GM23248 (cell line): ENCODE results near the gene KCTD2. TPM values are rescaled to one million over a fixed set of nuclear protein-coding genes. Genes with fewer than 3 reads are reported as not detected.

Source experiments
- DNase-seq: peaks from one replicate; pipeline ENCODE4 v3.0.0-alpha.2; 2015
- H2AFZ ChIP-seq: fragments of 200-600 bp; sonication (generic); 2 replicates; pipeline ENCODE4 v1.6.1; 2016; ENCODE audit warnings: antibody characterized with exemption
- H3F3A ChIP-seq: fragments of 200-600 bp; sonication (generic); 2 replicates; pipeline ENCODE4 v1.6.1; 2016; ENCODE audit warnings: mild to moderate bottlenecking, antibody characterized with exemption, mixed run types; ENCODE audit not compliant: insufficient read depth
- H3K27ac ChIP-seq: fragments of 200-600 bp; sonication (generic); 2 replicates; pipeline ENCODE4 v1.5.1; 2016; ENCODE audit warnings: mild to moderate bottlenecking
- H3K27me3 ChIP-seq: fragments of 200-600 bp; sonication (generic); replicated peaks from 2 replicates; pipeline ENCODE4 v1.6.1; 2016; ENCODE audit warnings: mild to moderate bottlenecking; ENCODE audit not compliant: insufficient read depth
- H3K36me3 ChIP-seq: fragments of 200-600 bp; sonication (generic); 2 replicates; pipeline ENCODE4 v1.6.1; 2016; ENCODE audit warnings: low read depth, mild to moderate bottlenecking
- H3K4me1 ChIP-seq: fragments of 200-600 bp; sonication (generic); 2 replicates; pipeline ENCODE4 v1.6.1; 2016; ENCODE audit warnings: mild to moderate bottlenecking; ENCODE audit not compliant: insufficient read depth
- H3K4me2 ChIP-seq: fragments of 200-600 bp; sonication (generic); one replicate; pipeline ENCODE4 v1.6.1; 2016; ENCODE audit warnings: mild to moderate bottlenecking; ENCODE audit not compliant: unreplicated experiment
- H3K4me3 ChIP-seq: fragments of 200-600 bp; sonication (generic); 2 replicates; pipeline ENCODE4 v1.5.1; 2016; ENCODE audit warnings: mild to moderate bottlenecking
- H3K79me2 ChIP-seq: fragments of 200-600 bp; sonication (generic); 2 replicates; pipeline ENCODE4 v1.6.1; 2016; ENCODE audit warnings: mild to moderate bottlenecking; ENCODE audit not compliant: insufficient read depth
- H3K9ac ChIP-seq: fragments of 200-600 bp; sonication (generic); 2 replicates; pipeline ENCODE4 v1.6.1; 2016; ENCODE audit warnings: mild to moderate bottlenecking
- H3K9me2 ChIP-seq: fragments of 200-600 bp; sonication (generic); 2 replicates; pipeline ENCODE4 v1.6.1; 2016; ENCODE audit warnings: mixed run types, mild to moderate bottlenecking, moderate library complexity; ENCODE audit not compliant: insufficient read depth
- H3K9me3 ChIP-seq: fragments of 200-600 bp; sonication (generic); one replicate; pipeline ENCODE4 v1.6.1; 2017; ENCODE audit warnings: low read depth
- H4K20me1 ChIP-seq: fragments of 200-600 bp; sonication (generic); 2 replicates; pipeline ENCODE4 v1.6.0; 2016; ENCODE audit not compliant: insufficient read depth
- EZH2 ChIP-seq: fragments of 200-600 bp; sonication (generic); IDR thresholded peaks from 2 replicates; pipeline ENCODE4 v1.6.1; 2018; ENCODE audit warnings: antibody characterized with exemption, mild to moderate bottlenecking; ENCODE audit not compliant: insufficient read depth, poor library complexity, severe bottlenecking
- EZH2phosphoT487 ChIP-seq: fragments of 200-600 bp; sonication (generic); IDR thresholded peaks from 2 replicates; pipeline ENCODE4 v1.6.1; 2018; ENCODE audit warnings: antibody characterized with exemption, moderate library complexity, mild to moderate bottlenecking, low read depth; ENCODE audit not compliant: insufficient read depth
- WGBS, 2 experiments: methylation state at CpG; one replicate each; pipeline ENCODE4 v1.1.6; 2015 to 2017; ENCODE audit warnings: low lambda C conversion rate in 2 of 2, low coverage in 1 of 2; ENCODE audit errors: missing lambda C conversion rate in 2 of 2; 5-methylcytosine and 5-hydroxymethylcytosine counted together
- in situ Hi-C: fragments of 300-500 bp; cut with MboI; formaldehyde crosslinking; loops from 2 replicates; pipeline ENCODE4 v1.15.0; 2020
- polyA plus RNA-seq: library from polyadenylated mRNA; unstranded; fragments of >200 nt; fragmentation: Nextera tagmentation; extraction: Ambion mirVana; gene quantifications from 2 replicates; pipeline ENCODE4 v1.2.1, GENCODE V29; 2016
- total RNA-seq: library from RNA; depleted of rRNA; stranded (reverse); fragments of >200 nt; shearing (Covaris generic); gene quantifications from 2 replicates; pipeline ENCODE4 v1.2.3, GENCODE V29; 2014

The KCTD2 gene
- total and polyA plus RNA-seq, 2 experiments from 2014 or later: 6.5 to 19.9 TPM

DNA sequence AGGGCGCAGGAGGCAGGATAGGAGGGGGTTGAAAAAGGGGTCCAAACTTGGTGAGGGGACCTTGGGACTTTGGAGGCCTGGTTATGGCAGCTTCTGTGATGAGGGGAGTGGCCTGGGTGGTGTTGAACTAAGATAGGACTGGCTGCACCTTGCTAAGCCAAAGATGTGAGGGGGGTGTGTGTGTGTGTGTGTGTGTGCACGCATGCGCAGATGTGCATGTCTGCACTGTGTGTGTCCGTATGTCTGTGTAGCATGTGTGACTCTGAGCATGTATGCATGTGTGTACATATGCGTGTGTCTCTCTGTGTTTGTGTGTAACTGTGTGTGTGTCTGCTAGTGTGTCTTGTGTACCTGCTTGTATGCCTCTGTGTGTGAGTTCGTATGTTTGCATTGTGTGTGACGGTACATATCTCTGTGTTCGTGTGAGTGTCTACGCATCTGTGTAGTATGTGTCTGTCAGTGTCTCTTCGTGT lies 44.9 kb downstream of the KCTD2 start:
- Histone ChIP-seq H3K4me1 (peaks cover 10% of the 10 kb centered on the region), H3F3A (no peaks in the 10 kb centered on the region), H3K4me3 (no peak overlapping the region), H4K20me1 (no peaks in the 10 kb centered on the region), H3K4me2 (no peak overlapping the region), H3K9me3 (no peaks in the 10 kb centered on the region), H3K27ac (no peak overlapping the region), H3K36me3 (no peaks in the 10 kb centered on the region), H3K9me2 (no peaks in the 10 kb centered on the region), H3K27me3 (no peaks in the 10 kb centered on the region), H2AFZ (no peak overlapping the region), H3K79me2 (no peaks in the 10 kb centered on the region), H3K9ac (no peak overlapping the region)
- 87 to 89% methylated on average over 10 of the region's 10 CpGs for WGBS, 2 experiments
- no peak for TF ChIP-seq EZH2
- no peak for DNase-seq
- in situ Hi-C loops: no loop called here

DNA sequence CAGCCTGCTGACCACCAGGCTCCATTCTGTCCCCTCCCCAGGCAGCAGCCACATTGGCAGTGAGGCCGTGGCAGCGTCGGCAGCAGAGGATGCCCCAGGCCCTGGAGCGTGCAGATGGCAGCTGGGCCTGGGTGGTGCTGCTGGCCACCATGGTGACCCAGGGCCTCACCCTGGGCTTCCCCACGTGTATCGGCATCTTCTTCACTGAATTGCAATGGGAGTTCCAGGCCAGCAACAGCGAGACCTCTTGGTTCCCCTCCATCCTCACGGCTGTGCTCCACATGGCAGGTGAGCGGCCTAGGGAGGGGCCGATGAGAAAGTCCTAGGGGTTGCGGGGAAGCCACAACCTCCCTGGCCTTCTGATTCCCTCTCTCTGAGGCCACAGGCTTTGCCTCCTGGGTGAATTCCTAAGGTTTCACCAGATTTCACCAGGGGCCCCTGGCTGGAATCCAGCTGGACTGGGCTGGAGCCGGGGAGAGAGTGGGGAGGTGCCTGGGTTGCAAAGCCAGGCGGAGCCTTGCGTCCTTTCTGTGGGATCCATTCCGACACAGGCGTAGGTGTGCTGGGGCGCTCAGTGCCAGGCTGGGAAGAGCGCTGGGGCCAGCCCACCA lies 46.6 kb downstream of the KCTD2 start:
- Histone ChIP-seq H3K9ac (no peak overlapping the region), H3F3A (no peaks in the 10 kb centered on the region), H3K9me3 (no peaks in the 10 kb centered on the region), H3K27ac (no peak overlapping the region), H3K4me1 (peaks cover 8% of the 10 kb centered on the region), H3K9me2 (no peaks in the 10 kb centered on the region), H3K4me3 (no peak overlapping the region), H4K20me1 (no peaks in the 10 kb centered on the region), H2AFZ (no peak overlapping the region), H3K4me2 (no peak overlapping the region), H3K36me3 (no peaks in the 10 kb centered on the region), H3K79me2 (no peaks in the 10 kb centered on the region), H3K27me3 (no peaks in the 10 kb centered on the region)
- TF ChIP-seq EZH2phosphoT487 (no peak), EZH2 (no peak)
- in situ Hi-C loops: no loop called here
- WGBS, 2 experiments: 83 to 88% methylated on average over 18 of the region's 18 CpGs
- no peak for DNase-seq

DNA sequence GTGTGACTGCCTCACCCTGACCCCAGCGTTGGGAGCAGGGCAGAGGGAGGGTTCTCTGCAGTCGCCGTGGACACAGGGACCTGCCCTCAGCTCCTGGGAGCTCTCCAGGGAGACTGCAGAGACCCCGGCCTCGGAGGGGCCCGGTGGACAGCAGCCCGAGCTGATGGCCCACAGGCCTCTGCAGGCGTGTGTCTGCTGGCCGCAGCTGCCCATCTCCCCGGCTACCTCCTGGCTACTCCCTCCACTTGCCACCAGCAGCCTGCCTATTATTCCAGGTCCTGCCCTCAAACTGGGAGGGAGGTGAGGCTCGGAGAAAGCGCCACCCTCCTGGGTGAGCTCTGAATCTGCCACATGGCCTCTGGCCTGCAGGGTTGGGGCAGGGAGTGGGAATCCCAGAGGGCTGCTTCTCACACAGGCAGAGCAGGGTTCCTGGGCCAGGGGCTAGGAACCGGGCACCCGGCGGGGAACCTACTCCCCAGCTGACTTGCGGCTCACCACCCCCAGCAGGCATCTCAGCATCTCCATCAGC lies 47.9 kb downstream of the KCTD2 start:
- H3K9ac ChIP-seq: no peak overlapping the region
- H2AFZ ChIP-seq: no peak overlapping the region
- DNase-seq: no peak
- no peaks in the 10 kb centered on the region for H3F3A ChIP-seq
- 74 to 75% methylated on average over 16 of the region's 16 CpGs for WGBS, 2 experiments
- no peak overlapping the region for H3K4me2 ChIP-seq
- no peaks in the 10 kb centered on the region for H3K79me2 ChIP-seq
- H3K9me2 ChIP-seq: no peaks in the 10 kb centered on the region
- peaks cover 8% of the 10 kb centered on the region for H3K4me1 ChIP-seq
- in situ Hi-C loops: no loop called here
- H3K36me3 ChIP-seq: no peaks in the 10 kb centered on the region
- no peak for TF ChIP-seq EZH2
- TF ChIP-seq EZH2phosphoT487: no peak
- H3K27ac ChIP-seq: no peak overlapping the region
- no peak overlapping the region for H3K4me3 ChIP-seq
- H3K27me3 ChIP-seq: no peaks in the 10 kb centered on the region
- no peaks in the 10 kb centered on the region for H4K20me1 ChIP-seq
- H3K9me3 ChIP-seq: no peaks in the 10 kb centered on the region

DNA sequence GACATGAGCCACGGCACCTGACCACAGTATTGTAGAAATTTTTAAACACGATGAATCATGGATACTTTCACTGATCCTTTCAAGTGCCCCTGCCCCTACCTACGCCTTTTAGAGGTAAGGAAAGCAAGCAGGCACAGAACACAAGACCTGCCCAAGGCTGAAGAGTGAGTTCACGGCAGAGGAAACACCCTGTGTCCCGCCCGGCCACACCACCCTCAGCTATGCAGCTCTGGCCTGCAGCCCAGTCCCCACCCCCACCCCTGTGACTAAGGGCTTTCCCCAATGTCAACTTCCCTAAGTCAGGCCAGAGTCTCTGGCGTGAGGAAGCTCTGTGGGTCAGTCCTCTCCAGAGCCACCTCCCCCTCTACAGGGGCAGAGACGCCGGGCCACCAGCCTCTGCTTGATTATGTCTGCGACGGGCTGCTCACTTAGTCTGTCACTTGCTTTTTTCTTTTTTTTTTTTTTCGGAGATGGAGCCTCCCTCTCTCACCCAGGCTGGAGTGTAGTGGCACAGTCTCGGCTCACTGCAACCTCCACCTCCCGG lies 49.1 kb downstream of the KCTD2 start:
- Histone ChIP-seq H2AFZ (no peak overlapping the region), H4K20me1 (no peaks in the 10 kb centered on the region), H3K27ac (no peak overlapping the region), H3K79me2 (no peaks in the 10 kb centered on the region), H3K27me3 (no peaks in the 10 kb centered on the region), H3K4me2 (peak overlapping the region; percentile 8), H3K4me3 (no peak overlapping the region), H3K9me3 (no peaks in the 10 kb centered on the region), H3F3A (no peaks in the 10 kb centered on the region), H3K4me1 (peaks cover 8% of the 10 kb centered on the region), H3K9ac (no peak overlapping the region), H3K36me3 (no peaks in the 10 kb centered on the region), H3K9me2 (no peaks in the 10 kb centered on the region)
- in situ Hi-C loops: no loop called here
- DNase-seq: peak; percentile 74
- TF ChIP-seq EZH2: no peak
- TF ChIP-seq EZH2phosphoT487: no peak
- 53 to 56% methylated on average over 9 to 14 of the region's 14 CpGs for WGBS, 2 experiments

DNA sequence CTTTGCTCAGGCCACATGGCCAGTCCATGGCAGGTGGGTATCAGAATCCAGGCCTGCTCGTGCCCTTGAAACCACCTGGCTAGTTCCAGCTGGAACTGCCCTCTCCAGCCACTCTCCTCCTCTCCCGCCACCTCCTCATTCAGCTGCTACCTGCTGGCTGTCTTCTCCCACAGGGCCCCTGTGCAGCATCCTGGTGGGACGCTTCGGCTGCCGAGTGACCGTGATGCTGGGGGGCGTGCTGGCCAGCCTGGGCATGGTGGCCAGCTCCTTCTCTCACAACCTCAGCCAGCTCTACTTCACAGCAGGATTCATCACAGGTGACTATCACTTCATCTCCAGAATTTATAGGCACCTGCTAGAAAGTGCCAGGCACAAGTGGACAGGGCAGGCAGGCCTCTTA lies 50.8 kb downstream of the KCTD2 start:
- peaks cover 8% of the 10 kb centered on the region for H3K4me1 ChIP-seq
- H3K27me3 ChIP-seq: no peaks in the 10 kb centered on the region
- no peaks in the 10 kb centered on the region for H3K36me3 ChIP-seq
- no peaks in the 10 kb centered on the region for H3K79me2 ChIP-seq
- H2AFZ ChIP-seq: no peak overlapping the region
- H3K9me2 ChIP-seq: no peaks in the 10 kb centered on the region
- in situ Hi-C loops: no loop called here
- no peak overlapping the region for H3K4me2 ChIP-seq
- no peaks in the 10 kb centered on the region for H3F3A ChIP-seq
- H3K9ac ChIP-seq: no peak overlapping the region
- DNase-seq: no peak
- no peak for TF ChIP-seq EZH2
- no peak for TF ChIP-seq EZH2phosphoT487
- no peaks in the 10 kb centered on the region for H4K20me1 ChIP-seq
- 95 to 96% methylated on average over 7 of the region's 7 CpGs for WGBS, 2 experiments
- H3K9me3 ChIP-seq: no peaks in the 10 kb centered on the region
- H3K4me3 ChIP-seq: no peak overlapping the region
- H3K27ac ChIP-seq: no peak overlapping the region
